Fibroblast of lung (primary cell): Measurements from ENCODE around the gene DNAH14. TPM values are rescaled to one million over a fixed set of nuclear protein-coding genes. Genes with fewer than 3 reads are reported as not detected.

ENCODE experiments used
- DNase-seq, 2 donors: peaks; one replicate each; pipeline versions ENCODE4 v3.0.0 to v3.0.0-alpha.2; 2010; ENCODE audit warnings: low read depth in 2 of 2
- H2AFZ ChIP-seq: 2 replicates; pipeline ENCODE4 v1.5.1; 2012; ENCODE audit warnings: low read length, control low read depth, inconsistent platforms
- H3K27ac ChIP-seq: 2 replicates; pipeline ENCODE4 v1.5.1; 2011; ENCODE audit warnings: low read length, control low read depth; ENCODE audit not compliant: insufficient read depth
- H3K27me3 ChIP-seq: 2 replicates; pipeline ENCODE4 v1.5.1; 2011; ENCODE audit warnings: mild to moderate bottlenecking, low read length; ENCODE audit not compliant: control insufficient read depth, insufficient read depth
- H3K36me3 ChIP-seq: 2 replicates; pipeline ENCODE4 v1.5.1; 2011; ENCODE audit warnings: low read length; ENCODE audit not compliant: control insufficient read depth, insufficient read depth
- H3K4me1 ChIP-seq: 2 replicates; pipeline ENCODE4 v1.5.1; 2011; ENCODE audit warnings: low read length; ENCODE audit not compliant: control insufficient read depth, insufficient read depth; ENCODE audit errors: extremely low read depth
- H3K4me2 ChIP-seq: 2 replicates; pipeline ENCODE4 v1.5.1; 2011; ENCODE audit warnings: low read length, control low read depth; ENCODE audit not compliant: insufficient read depth; ENCODE audit errors: extremely low read depth
- H3K4me3 ChIP-seq, 4 experiments: fragments of 200-600 bp in 1 of 4; sonication (generic) in 1 of 4; replicated peaks in 1 of 4; 2 replicates each; pipeline ENCODE4 v1.5.1; 2011 to 2016; ENCODE audit warnings: low read length in 4 of 4, low read depth in 3 of 4, mild to moderate bottlenecking in 3 of 4, control low read depth in 2 of 4, inconsistent platforms in 1 of 4, mixed read lengths in 1 of 4; ENCODE audit not compliant: insufficient read depth in 1 of 4; ENCODE audit errors: control extremely low read depth in 1 of 4
- H3K79me2 ChIP-seq: 2 replicates; pipeline ENCODE4 v1.5.1; 2012; ENCODE audit warnings: mild to moderate bottlenecking, low read length, inconsistent platforms; ENCODE audit not compliant: control insufficient read depth, insufficient read depth
- H3K9ac ChIP-seq: 2 replicates; pipeline ENCODE4 v1.5.1; 2011; ENCODE audit warnings: mild to moderate bottlenecking, low read length, control low read depth; ENCODE audit not compliant: insufficient read depth
- H3K9me3 ChIP-seq: 2 replicates; pipeline ENCODE4 v1.5.1; 2012; ENCODE audit warnings: low read depth, low read length; ENCODE audit not compliant: control insufficient read depth, insufficient read depth
- H4K20me1 ChIP-seq: 2 replicates; pipeline ENCODE4 v1.5.1; 2011; ENCODE audit warnings: low read length; ENCODE audit not compliant: control insufficient read depth, insufficient read depth; ENCODE audit errors: extremely low read depth
- CTCF ChIP-seq, 2 donors: IDR thresholded peaks in 1 of 2; conservative IDR thresholded peaks in 1 of 2; 1 replicate in 1 of 2; 2 replicates in 1 of 2; pipeline ENCODE4 v1.5.1; 2011 to 2012; ENCODE audit warnings: low read length in 2 of 2, control low read depth in 1 of 2, inconsistent platforms in 1 of 2, low read depth in 1 of 2, mild to moderate bottlenecking in 1 of 2
- EZH2 ChIP-seq: IDR thresholded peaks from 2 replicates; pipeline ENCODE4 v1.5.1; 2012; ENCODE audit warnings: low read length, control low read depth, mild to moderate bottlenecking; ENCODE audit errors: missing control alignments
- polyA plus RNA-seq, 2 donors: library from polyadenylated mRNA; depleted of rRNA in 1 of 2; stranded (reverse) in 1 of 2; unstranded in 1 of 2; fragments of >200 nt; gene quantifications; 2 replicates each; pipeline ENCODE4 v1.2.1, GENCODE V29; 2011 to 2012; ENCODE audit warnings: missing spikeins in 1 of 2
- total RNA-seq: library from RNA; depleted of rRNA; stranded (reverse); fragments of >200 nt; gene quantifications from 2 replicates; pipeline ENCODE4 v1.2.1, GENCODE V29; 2014

Gene DNAH14
- total and polyA plus RNA-seq, 2 donors (not counting 1 experiment from before 2014, with no cell fraction given) = 5.4 to 19.7 TPM

GRCh38 chr1:225253173-225253572 lies 323.7 kb downstream of the DNAH14 start:
- H3K36me3 ChIP-seq = no peaks in the 10 kb centered on the region
- no peak overlapping the region for H2AFZ ChIP-seq
- no peak overlapping the region for H3K4me2 ChIP-seq
- H3K27ac ChIP-seq = no peak overlapping the region
- no peak overlapping the region for H3K9ac ChIP-seq
- no peak for TF ChIP-seq CTCF (conservative IDR thresholded peaks at IDR 0.05 in 1 of 2, IDR thresholded peaks at IDR 0.05 in 1 of 2; ENCODE audit: low read depth in 1 of 2, low read length in 2 of 2)
- H3K79me2 ChIP-seq = no peaks in the 10 kb centered on the region
- no peaks in the 10 kb centered on the region for H3K4me1 ChIP-seq
- no peak overlapping the region for H3K4me3 ChIP-seq
- no peaks in the 10 kb centered on the region for H3K27me3 ChIP-seq
- H4K20me1 ChIP-seq = no peaks in the 10 kb centered on the region
- peak in 1 of 2 donors; percentile 28 for DNase-seq
- H3K9me3 ChIP-seq = no peaks in the 10 kb centered on the region

GRCh38 chr1:225253784-225254183 lies 324.3 kb downstream of the DNAH14 start:
- no peak for TF ChIP-seq EZH2
- no peak for TF ChIP-seq CTCF (conservative IDR thresholded peaks at IDR 0.05 in 1 of 2, IDR thresholded peaks at IDR 0.05 in 1 of 2; ENCODE audit: low read depth in 1 of 2, low read length in 2 of 2)
- Histone ChIP-seq H3K4me2 (no peak overlapping the region), H3K4me1 (no peaks in the 10 kb centered on the region), H3K36me3 (no peaks in the 10 kb centered on the region), H3K79me2 (no peaks in the 10 kb centered on the region), H3K4me3 (no peak overlapping the region), H3K9ac (no peak overlapping the region), H3K27ac (no peak overlapping the region), H2AFZ (no peak overlapping the region), H3K9me3 (no peaks in the 10 kb centered on the region), H4K20me1 (no peaks in the 10 kb centered on the region), H3K27me3 (no peaks in the 10 kb centered on the region)
- peak in 1 of 2 donors; percentile 89 for DNase-seq

- peak in 1 of 2 donors; percentile 79 for DNase-seq
- Histone ChIP-seq H3K9me3 (no peaks in the 10 kb centered on the region), H3K27me3 (no peaks in the 10 kb centered on the region), H3K27ac (no peak overlapping the region), H3K4me1 (no peaks in the 10 kb centered on the region), H3K4me2 (no peak overlapping the region), H4K20me1 (no peaks in the 10 kb centered on the region), H3K79me2 (no peaks in the 10 kb centered on the region), H2AFZ (no peak overlapping the region), H3K36me3 (no peaks in the 10 kb centered on the region), H3K4me3 (no peak overlapping the region), H3K9ac (no peak overlapping the region)
- TF ChIP-seq CTCF (conservative IDR thresholded peaks at IDR 0.05 in 1 of 2, IDR thresholded peaks at IDR 0.05 in 1 of 2; ENCODE audit: low read depth in 1 of 2, low read length in 2 of 2) = no peak
- no peak for TF ChIP-seq EZH2
Observed at GRCh38 chr1:225254676-225255075, 325.2 kb downstream of the DNAH14 start.
